ENCODE measurements around the gene CAPN10. TPM values are rescaled to one million over a fixed set of nuclear protein-coding genes. Genes with fewer than 3 reads are reported as not detected.

Gene CAPN10
- total RNA-seq, 4 donors from 2014 or later: 6.8 to 12.2 (median 7.5) TPM

- Histone ChIP-seq H3K27me3 (peaks cover 8 to 42% (median 16%) of the 10 kb centered on the region in 3 donors), H3K9me3 (no peaks in the 10 kb centered on the region), H3K27ac (no peak overlapping the region), H3K4me1 (peaks cover 0 to 7% of the 10 kb centered on the region in 2 donors), H3K4me3 (no peak overlapping the region), H3K36me3 (no peaks in the 10 kb centered on the region)
- in situ Hi-C loops (cut with MboI; ENCODE audit: low sequenced_read_pairs in 4 of 4): no loop called here
- intact Hi-C loops (cut with DNase I; ENCODE audit: low total_unique reads): no loop called here
- ATAC-seq (no peak), DNase-seq (no peak)
- no peak for TF ChIP-seq CTCF (IDR thresholded peaks at IDR 0.05 in 4 of 5, conservative IDR thresholded peaks at IDR 0.05 in 1 of 5)
These were observed 57.2 kb downstream of the CAPN10 start for GRCh38 chr2:240643811-240644150.

GRCh38 chr2:240644171-240644651, 57.7 kb downstream of the CAPN10 start:
- in situ Hi-C loops (cut with MboI; ENCODE audit: low sequenced_read_pairs in 4 of 4): no loop called here
- ATAC-seq: no peak
- no peak for TF ChIP-seq CTCF (IDR thresholded peaks at IDR 0.05 in 4 of 5, conservative IDR thresholded peaks at IDR 0.05 in 1 of 5)
- no peak for TF ChIP-seq POLR2A (IDR thresholded peaks at IDR 0.05)
- peaks cover 8 to 44% (median 20%) of the 10 kb centered on the region in 3 donors for H3K27me3 ChIP-seq
- DNase-seq: no peak
- H3K27ac ChIP-seq: no peak overlapping the region
- intact Hi-C loops (cut with DNase I; ENCODE audit: low total_unique reads): no loop called here
- H3K36me3 ChIP-seq: no peaks in the 10 kb centered on the region
- H3K4me3 ChIP-seq: no peak overlapping the region
- peaks cover 0 to 2% of the 10 kb centered on the region in 2 donors for H3K4me1 ChIP-seq
- no peaks in the 10 kb centered on the region for H3K9me3 ChIP-seq

GRCh38 chr2:240644859-240645301, 58.3 kb downstream of the CAPN10 start:
- intact Hi-C loops (cut with DNase I; ENCODE audit: low total_unique reads): no loop called here
- peaks cover 8 to 44% (median 23%) of the 10 kb centered on the region in 3 donors for H3K27me3 ChIP-seq
- no peaks in the 10 kb centered on the region for H3K4me1 ChIP-seq
- no peaks in the 10 kb centered on the region for H3K9me3 ChIP-seq
- no peak overlapping the region for H3K4me3 ChIP-seq
- ATAC-seq (no peak), DNase-seq (no peak)
- H3K36me3 ChIP-seq: no peaks in the 10 kb centered on the region
- TF ChIP-seq CTCF (IDR thresholded peaks at IDR 0.05 in 4 of 5, conservative IDR thresholded peaks at IDR 0.05 in 1 of 5): no peak
- no peak for TF ChIP-seq POLR2A (IDR thresholded peaks at IDR 0.05)
- H3K27ac ChIP-seq: no peak overlapping the region
- in situ Hi-C loops (cut with MboI; ENCODE audit: low sequenced_read_pairs in 4 of 4): no loop called here

GRCh38 chr2:240645346-240645745, 58.8 kb downstream of the CAPN10 start:
- ATAC-seq (no peak), DNase-seq (no peak)
- Histone ChIP-seq H3K27me3 (peaks cover 8 to 44% (median 23%) of the 10 kb centered on the region in 3 donors), H3K4me1 (no peaks in the 10 kb centered on the region), H3K27ac (no peak overlapping the region), H3K36me3 (no peaks in the 10 kb centered on the region), H3K9me3 (no peaks in the 10 kb centered on the region), H3K4me3 (no peak overlapping the region)
- TF ChIP-seq POLR2A (IDR thresholded peaks at IDR 0.05) (no peak), CTCF (IDR thresholded peaks at IDR 0.05 in 4 of 5, conservative IDR thresholded peaks at IDR 0.05 in 1 of 5) (no peak)
- in situ Hi-C loops (cut with MboI; ENCODE audit: low sequenced_read_pairs in 4 of 4) (no loop called here), intact Hi-C loops (cut with DNase I; ENCODE audit: low total_unique reads) (no loop called here)

- no peak for DNase-seq
- Histone ChIP-seq H3K9me3 (no peaks in the 10 kb centered on the region), H3K4me3 (no peak overlapping the region), H3K4me1 (no peaks in the 10 kb centered on the region), H3K36me3 (no peaks in the 10 kb centered on the region), H3K27ac (no peak overlapping the region), H3K27me3 (peaks cover 8 to 44% (median 23%) of the 10 kb centered on the region in 3 donors)
- in situ Hi-C loops (cut with MboI; ENCODE audit: low sequenced_read_pairs in 4 of 4): no loop called here
- ATAC-seq: no peak
- intact Hi-C loops (cut with DNase I; ENCODE audit: low total_unique reads): no loop called here
- no peak for TF ChIP-seq CTCF (IDR thresholded peaks at IDR 0.05 in 4 of 5, conservative IDR thresholded peaks at IDR 0.05 in 1 of 5)
- no peak for TF ChIP-seq POLR2A (IDR thresholded peaks at IDR 0.05)
These were observed 59.3 kb downstream of the CAPN10 start for GRCh38 chr2:240645801-240646175.
